ENCODE data around the gene PSD4. TPM values are rescaled to one million over a fixed set of nuclear protein-coding genes. Genes with fewer than 3 reads are reported as not detected.

PSD4 gene
- total and polyA plus RNA-seq, 2 of the 8 experiments (the other 6 are each of a cell fraction or from before 2014, with no cell fraction given): 0.53 to 1.2 TPM

- no peak for TF ChIP-seq ATF3 (IDR thresholded peaks at IDR 0.05; ENCODE audit: insufficient read depth, low read depth, low read length)
Measured at GRCh38 chr2:113238871-113239839, 65.4 kb downstream of the PSD4 start (continued).
